ENCODE measurements around the gene ATG101. TPM values are rescaled to one million over a fixed set of nuclear protein-coding genes. Genes with fewer than 3 reads are reported as not detected.
A peak's percentile ranks its signal among the peaks of the same experiment; 100 is the strongest.

Gene ATG101
- total and polyA plus RNA-seq, 3 experiments from 2014 or later: 25.5 to 56.2 (median 49.7) TPM

GRCh38 chr12:52062167-52063081 is 7.4 kb upstream of the ATG101 start:
- Mint-ChIP-seq H3K4me3 (no peak overlapping the region), H3K4me1 (no peaks in the 10 kb centered on the region), H3K9me3 (no peaks in the 10 kb centered on the region), H3K27me3 (peaks cover 7 to 20% of the 10 kb centered on the region in 2 donors), H3K36me3 (peaks cover 0 to 1% (median 0%) of the 10 kb centered on the region in 3 donors), H3K27ac (no peak overlapping the region)
- POLR2A ChIA-PET: no interaction called here
- H3K36me3 ChIP-seq (ENCODE audit: insufficient read depth, low read length): no peaks in the 10 kb centered on the region
- no peak overlapping the region for H3K4me3 ChIP-seq (ENCODE audit: low read length)
- CTCF ChIA-PET: interaction anchor here (1.9 to 3.1 kb wide), 2 partner anchors 20 to 37 kb away, joined by 4 to 14 read pairs; no protein-coding TSS in a partner anchor
- H3K27ac ChIP-seq (ENCODE audit: low read depth, low read length): no peak overlapping the region
- no peak for DNase-seq
- H3K27me3 ChIP-seq (ENCODE audit: insufficient read depth, low read length, poor library complexity, severe bottlenecking): no peaks in the 10 kb centered on the region
- no peaks in the 10 kb centered on the region for H3K4me1 ChIP-seq (ENCODE audit: insufficient read depth, low read length)
- no peaks in the 10 kb centered on the region for H3K9me3 ChIP-seq (ENCODE audit: low read length)

- no peaks in the 10 kb centered on the region for H3K4me1 ChIP-seq (ENCODE audit: insufficient read depth, low read length)
- no peaks in the 10 kb centered on the region for H3K27me3 ChIP-seq (ENCODE audit: insufficient read depth, low read length, poor library complexity, severe bottlenecking)
- H3K4me3 ChIP-seq (ENCODE audit: low read length): no peak overlapping the region
- no peaks in the 10 kb centered on the region for H3K9me3 Mint-ChIP-seq
- H3K36me3 Mint-ChIP-seq: peaks cover 0 to under 1% (median 0%) of the 10 kb centered on the region in 3 donors
- peaks cover 7 to 20% of the 10 kb centered on the region in 2 donors for H3K27me3 Mint-ChIP-seq
- no peaks in the 10 kb centered on the region for H3K9me3 ChIP-seq (ENCODE audit: low read length)
- no peak overlapping the region for H3K4me3 Mint-ChIP-seq
- POLR2A ChIA-PET: no interaction called here
- H3K36me3 ChIP-seq (ENCODE audit: insufficient read depth, low read length): no peaks in the 10 kb centered on the region
- CTCF ChIA-PET: interaction anchor here (1.9 to 3.1 kb wide), 2 partner anchors 19 to 38 kb away, joined by 4 to 14 read pairs; no protein-coding TSS in a partner anchor
- no peak overlapping the region for H3K27ac ChIP-seq (ENCODE audit: low read depth, low read length)
- peak overlapping the region in 1 of 8 donors; percentile 75 for H3K27ac Mint-ChIP-seq
- H3K4me1 Mint-ChIP-seq: no peaks in the 10 kb centered on the region
- DNase-seq: no peak
Observed at GRCh38 chr12:52063082-52063924, 6.5 kb upstream of the ATG101 start.

DNA sequence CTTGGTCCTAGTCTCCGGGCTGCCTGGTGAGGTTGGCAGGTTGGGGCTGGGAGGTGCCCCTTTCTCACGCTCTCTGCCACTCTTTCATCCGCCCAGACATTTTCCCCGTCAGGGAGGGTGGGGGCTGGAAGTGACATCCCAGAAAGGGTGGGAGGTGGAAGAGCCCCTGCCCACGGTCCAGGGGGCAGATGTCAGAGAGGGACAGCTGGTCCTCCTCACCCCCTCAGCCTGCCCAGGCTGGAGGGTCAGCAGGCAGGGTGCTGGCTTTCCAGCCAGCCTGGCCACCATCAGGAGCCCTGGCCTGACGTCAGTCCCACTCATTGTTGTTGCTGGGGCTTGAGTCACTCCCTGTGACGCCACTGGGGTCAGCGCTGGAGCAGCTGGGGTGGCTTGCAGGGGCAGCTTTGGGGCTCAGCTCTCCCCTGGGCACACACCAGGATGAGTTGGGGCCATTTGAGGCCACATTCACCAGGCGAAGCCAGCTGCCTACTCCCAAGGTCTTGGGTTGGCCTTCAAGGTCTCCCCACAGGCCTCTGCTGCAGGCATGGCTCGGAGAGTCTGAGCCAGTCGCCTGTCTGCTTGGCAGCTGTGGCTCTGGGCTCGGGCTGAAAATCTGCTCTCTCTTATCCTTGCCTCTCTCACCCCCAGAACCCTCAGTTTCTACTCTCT is 5.7 kb upstream of the ATG101 start:
- POLR2A ChIA-PET: interaction anchor here (0.7 kb wide), 1 partner anchor 24 kb away, joined by 4 read pairs; no protein-coding TSS in a partner anchor

DNA sequence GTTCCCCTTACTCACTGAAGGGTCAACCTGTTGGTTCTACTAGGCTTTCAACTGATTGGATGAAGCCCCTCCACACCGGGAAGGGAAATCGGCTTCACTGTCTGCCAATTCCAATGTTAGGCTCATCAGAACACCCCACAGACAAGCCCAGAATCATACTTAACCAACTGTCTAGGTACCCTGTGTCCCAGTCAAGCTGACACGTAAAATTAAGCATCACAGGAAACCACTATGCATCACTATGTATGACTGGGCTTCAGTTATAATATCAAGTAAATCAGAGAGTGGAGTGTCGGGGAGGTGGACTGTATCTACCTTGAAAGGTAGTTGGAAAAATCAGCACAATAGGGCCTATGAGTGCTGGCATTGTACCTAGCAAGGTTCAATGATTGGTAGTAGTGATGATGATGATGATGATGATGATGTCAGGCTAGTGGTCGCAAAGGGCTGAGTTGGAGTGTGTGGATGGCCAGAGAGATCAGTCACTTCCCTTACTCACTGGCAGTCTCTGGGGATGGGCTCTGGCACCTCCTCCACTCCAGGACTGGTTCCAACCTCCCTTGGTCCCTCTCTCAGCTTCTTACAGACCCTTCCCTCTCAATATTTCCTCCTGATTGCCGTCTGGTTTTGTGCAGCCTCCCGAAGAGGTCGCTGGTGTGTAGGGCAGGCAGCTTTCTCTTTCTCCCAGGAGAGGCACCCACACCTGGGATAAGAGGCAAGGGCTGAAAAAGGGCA is 3.3 kb upstream of the ATG101 start:
- Mint-ChIP-seq H3K27ac (peak overlapping the region in 4 of 8 donors; percentile 12 to 61 (median 34)), H3K4me3 (peak overlapping the region in 1 of 7 donors; percentile 48), H3K27me3 (peaks cover 7 to 20% of the 10 kb centered on the region in 2 donors), H3K9me3 (no peaks in the 10 kb centered on the region), H3K36me3 (peaks cover 0 to 10% (median 0%) of the 10 kb centered on the region in 3 donors), H3K4me1 (peaks cover 21 to 25% (median 25%) of the 10 kb centered on the region in 3 donors)
- peaks cover 17% of the 10 kb centered on the region for H3K4me1 ChIP-seq (ENCODE audit: insufficient read depth, low read length)
- no peaks in the 10 kb centered on the region for H3K36me3 ChIP-seq (ENCODE audit: insufficient read depth, low read length)
- H3K27me3 ChIP-seq (ENCODE audit: insufficient read depth, low read length, poor library complexity, severe bottlenecking): no peaks in the 10 kb centered on the region
- no peaks in the 10 kb centered on the region for H3K9me3 ChIP-seq (ENCODE audit: low read length)
- H3K4me3 ChIP-seq (ENCODE audit: low read length): no peak overlapping the region
- ChIA-PET POLR2A (no interaction called here), CTCF (interaction anchor here (1.1 to 25.6 kb wide), 2 partner anchors 11 to 40 kb away, joined by 4 to 580 read pairs; no protein-coding TSS in a partner anchor)
- no peak overlapping the region for H3K27ac ChIP-seq (ENCODE audit: low read depth, low read length)
- DNase-seq: no peak

More for the DNA sequence above, 5.7 kb upstream of the ATG101 start:
- no peak overlapping the region for H3K4me3 Mint-ChIP-seq
- H3K4me1 Mint-ChIP-seq: peaks cover 3 to 4% (median 4%) of the 10 kb centered on the region in 3 donors
- Histone ChIP-seq H3K27ac (ENCODE audit: low read depth, low read length) (no peak overlapping the region), H3K27me3 (ENCODE audit: insufficient read depth, low read length, poor library complexity, severe bottlenecking) (no peaks in the 10 kb centered on the region), H3K9me3 (ENCODE audit: low read length) (no peaks in the 10 kb centered on the region), H3K36me3 (ENCODE audit: insufficient read depth, low read length) (no peaks in the 10 kb centered on the region), H3K4me1 (ENCODE audit: insufficient read depth, low read length) (peaks cover 2% of the 10 kb centered on the region), H3K4me3 (ENCODE audit: low read length) (no peak overlapping the region)
- no peaks in the 10 kb centered on the region for H3K9me3 Mint-ChIP-seq
- no peaks in the 10 kb centered on the region for H3K36me3 Mint-ChIP-seq
- H3K27me3 Mint-ChIP-seq: peaks cover 7 to 20% of the 10 kb centered on the region in 2 donors
- CTCF ChIA-PET: interaction anchor here (0.9 to 25.6 kb wide), 2 partner anchors 37 to 72 kb away, joined by 3 to 580 read pairs; no protein-coding TSS in a partner anchor
- DNase-seq: no peak
- peak overlapping the region in 1 of 8 donors; percentile 70 for H3K27ac Mint-ChIP-seq

- H3K36me3 ChIP-seq (ENCODE audit: insufficient read depth, low read length): no peaks in the 10 kb centered on the region
- H3K36me3 Mint-ChIP-seq: peaks cover 0 to 12% (median 0%) of the 10 kb centered on the region in 3 donors
- peaks cover 7 to 20% of the 10 kb centered on the region in 2 donors for H3K27me3 Mint-ChIP-seq
- peaks cover 25 to 30% (median 29%) of the 10 kb centered on the region in 3 donors for H3K4me1 Mint-ChIP-seq
- H3K27me3 ChIP-seq (ENCODE audit: insufficient read depth, low read length, poor library complexity, severe bottlenecking): no peaks in the 10 kb centered on the region
- H3K9me3 ChIP-seq (ENCODE audit: low read length): no peaks in the 10 kb centered on the region
- DNase-seq: no peak
- H3K27ac Mint-ChIP-seq: peak overlapping the region in 2 of 8 donors; percentile 17 to 19
- POLR2A ChIA-PET: no interaction called here
- CTCF ChIA-PET: interaction anchor here (1.1 to 25.6 kb wide), 3 partner anchors 12 to 40 kb away, joined by 4 to 580 read pairs (median 17); partner anchors contain the start of gene NR4A1
- no peak overlapping the region for H3K4me3 ChIP-seq (ENCODE audit: low read length)
- H3K4me3 Mint-ChIP-seq: peak overlapping the region in 1 of 7 donors; percentile 48
- H3K27ac ChIP-seq (ENCODE audit: low read depth, low read length): no peak overlapping the region
- peaks cover 22% of the 10 kb centered on the region for H3K4me1 ChIP-seq (ENCODE audit: insufficient read depth, low read length)
- no peaks in the 10 kb centered on the region for H3K9me3 Mint-ChIP-seq
Observed at GRCh38 chr12:52067081-52067374, 2.8 kb upstream of the ATG101 start.

DNA sequence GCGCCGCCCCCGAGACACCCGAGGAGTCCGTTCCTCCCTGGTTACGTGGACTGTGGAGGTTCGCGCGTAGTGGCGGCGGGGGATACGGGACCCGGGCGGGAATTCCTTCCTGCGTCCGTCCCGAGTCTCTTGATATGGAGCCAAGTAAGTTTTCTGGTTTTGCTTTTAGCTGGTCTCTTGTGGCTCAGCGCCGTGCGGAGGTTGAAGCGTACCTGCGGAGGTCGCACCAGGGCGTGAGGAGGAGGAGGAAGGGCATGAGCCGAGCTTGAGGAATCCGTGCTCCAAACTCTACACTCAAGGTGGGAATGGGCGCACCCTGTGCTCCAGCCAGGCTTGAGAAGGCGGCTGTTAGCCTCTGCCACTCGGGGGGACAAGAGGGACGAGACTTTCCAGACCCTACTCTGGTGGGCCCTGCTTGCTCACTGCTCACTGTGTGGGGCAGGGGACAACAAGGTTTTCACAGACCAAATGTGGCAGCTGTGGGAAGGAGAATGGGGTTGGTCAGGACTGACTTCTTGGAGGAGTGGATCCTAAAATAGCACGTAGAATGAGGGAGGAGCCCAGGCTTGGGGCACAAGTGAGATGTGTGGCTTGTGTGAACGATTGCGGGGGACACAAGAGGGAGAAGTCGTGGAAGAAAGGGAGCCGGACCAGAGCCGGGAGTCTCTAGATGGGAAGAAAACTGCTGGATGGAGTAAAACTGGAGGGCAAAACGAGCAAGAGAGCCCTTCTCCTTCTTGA is 577 bp downstream of the ATG101 start:
- no peak for DNase-seq
- peak overlapping the region; percentile 96 to 100 (median 99) for H3K27ac Mint-ChIP-seq

More for the DNA sequence above, 577 bp downstream of the ATG101 start:
- Histone ChIP-seq H3K4me1 (ENCODE audit: insufficient read depth, low read length) (peaks cover 36% of the 10 kb centered on the region), H3K4me3 (ENCODE audit: low read length) (peak overlapping the region; percentile 95), H3K9me3 (ENCODE audit: low read length) (no peaks in the 10 kb centered on the region), H3K27me3 (ENCODE audit: insufficient read depth, low read length, poor library complexity, severe bottlenecking) (no peaks in the 10 kb centered on the region), H3K36me3 (ENCODE audit: insufficient read depth, low read length) (peaks cover 22% of the 10 kb centered on the region), H3K27ac (ENCODE audit: low read depth, low read length) (peak overlapping the region; percentile 90)
- H3K36me3 Mint-ChIP-seq: peaks cover 0 to 43% (median 13%) of the 10 kb centered on the region in 3 donors
- ChIA-PET POLR2A (interaction anchor here (0.8 to 2.0 kb wide), 8 partner anchors 11 to 64 kb away, joined by 3 to 20 read pairs (median 4); partner anchors contain the start of genes NR4A1 and TAMALIN), CTCF (interaction anchor here (0.7 to 25.6 kb wide), 10 partner anchors 9 to 43 kb away, joined by 3 to 580 read pairs (median 4); partner anchors contain the start of genes NR4A1 and SMIM41)
- peaks cover 2 to 8% of the 10 kb centered on the region in 2 donors for H3K27me3 Mint-ChIP-seq
- no peaks in the 10 kb centered on the region for H3K9me3 Mint-ChIP-seq
- peak overlapping the region; percentile 94 to 99 (median 98) for H3K4me3 Mint-ChIP-seq
- H3K4me1 Mint-ChIP-seq: peaks cover 40 to 52% (median 51%) of the 10 kb centered on the region in 3 donors
